Kidney (tissue), 14 donors: ENCODE data around the gene ALPP. TPM values are rescaled to one million over a fixed set of nuclear protein-coding genes. Genes with fewer than 3 reads are reported as not detected.
A peak's percentile ranks its signal among the peaks of the same experiment; 100 is the strongest.
"Not testable (repeated sequence)": the region's sequence is repeated elsewhere in the genome, so short reads cannot be mapped to it uniquely, and the experiment has no call there.

Experiments used
- DNase-seq, 5 donors: peaks; one replicate each; pipeline ENCODE4 v3.0.0-alpha.2; 2013 to 2020
- FAIRE-seq: peaks from 2 replicates; lab custom pipeline; 2012; peaks lifted over from hg19 to GRCh38; lab: Jason Lieb, UNC
- H3K27ac ChIP-seq, 2 donors: one replicate each; pipeline ENCODE4 v1.7.0; 2013; ENCODE audit warnings: low read depth in 2 of 2, low read length in 2 of 2, inconsistent platforms in 1 of 2
- H3K27me3 ChIP-seq: one replicate; pipeline ENCODE4 v1.7.1; 2013; ENCODE audit warnings: low read length, inconsistent platforms; ENCODE audit not compliant: control insufficient read depth, insufficient read depth
- H3K36me3 ChIP-seq, 3 donors: one replicate each; pipeline versions ENCODE4 v1.7.0 to v1.7.1; 2013; ENCODE audit warnings: low read length in 3 of 3, control low read depth in 1 of 3, inconsistent platforms in 1 of 3; ENCODE audit not compliant: insufficient read depth in 3 of 3, control insufficient read depth in 2 of 3
- H3K4me1 ChIP-seq, 3 donors: one replicate each; pipeline versions ENCODE4 v1.7.0 to v1.7.1; 2013; ENCODE audit warnings: low read length in 3 of 3, inconsistent platforms in 1 of 3, low read depth in 1 of 3; ENCODE audit not compliant: control insufficient read depth in 2 of 3, insufficient read depth in 2 of 3
- H3K4me3 ChIP-seq, 3 donors: one replicate each; pipeline versions ENCODE4 v1.7.0 to v1.8.1; 2013; ENCODE audit warnings: low read length in 3 of 3, control low read depth in 1 of 3, inconsistent platforms in 1 of 3
- H3K9ac ChIP-seq, 3 donors: one replicate each; pipeline versions ENCODE4 v1.7.0 to v1.7.1; 2013; ENCODE audit warnings: low read length in 3 of 3, control low read depth in 1 of 3, inconsistent platforms in 1 of 3
- H3K9me3 ChIP-seq, 3 donors: one replicate each; pipeline versions ENCODE4 v1.7.0 to v1.7.1; 2013; ENCODE audit warnings: low read length in 3 of 3, control low read depth in 1 of 3, inconsistent platforms in 1 of 3; ENCODE audit not compliant: control insufficient read depth in 2 of 3, insufficient read depth in 1 of 3
- intact Hi-C: fragments of 100-400 bp; cut with DNase I; formaldehyde crosslinking; loops from one replicate; pipeline ENCODE4 v1.11.1; 2022
- polyA plus RNA-seq: library from polyadenylated mRNA; stranded (reverse); fragments of 350-450 nt; fragmentation: Illumina TruSeq; extraction: RNeasy Lipid Tissue Mini Kit (QIAGEN cat#74804); gene quantifications from one replicate; pipeline ENCODE4 v1.2.3, GENCODE V29; 2014; ENCODE audit warnings: low read depth, low replicate concordance; ENCODE audit not compliant: insufficient read depth
- total RNA-seq: library from RNA; stranded (reverse); fragmentation: NEBNext Ultra II Directional; extraction: Animal tissue kit (Norgen Biotek cat#: 25700); gene quantifications from one replicate; pipeline ENCODE4 v1.2.1, GENCODE V29; 2021
- TF ChIP-seq, protein P1 (sequence below): IDR thresholded peaks from 3 replicates; pipeline ENCODE4 v1.5.1; 2012; ENCODE audit warnings: mild to moderate bottlenecking, moderate library complexity, borderline replicate concordance; ENCODE audit not compliant: insufficient read depth; ENCODE audit errors: extremely low read depth
- donor health status: control.
- donor health status: control.
- donor health status: control.
- donor health status: control.
- donor health status: control.
- donor health status: DM: yes; HTN: yes; CAD: no.
- donor health status: Normal renal cell carcinoma (clear cell type).

Gene ALPP
- total and polyA plus RNA-seq, 2 donors from 2014 or later, result not detected

GRCh38 chr2:232377319-232377718 lies 1.2 kb upstream of the ALPP start:
- Histone ChIP-seq H3K9me3 (no peaks in the 10 kb centered on the region), H3K27ac (no peak overlapping the region), H3K36me3 (no peaks in the 10 kb centered on the region), H3K27me3 (peaks cover 3% of the 10 kb centered on the region), H3K9ac (no peak overlapping the region), H3K4me1 (no peaks in the 10 kb centered on the region), H3K4me3 (no peak overlapping the region)
- DNase-seq (no peak), FAIRE-seq (no peak)
- TF ChIP-seq, protein P1, sequence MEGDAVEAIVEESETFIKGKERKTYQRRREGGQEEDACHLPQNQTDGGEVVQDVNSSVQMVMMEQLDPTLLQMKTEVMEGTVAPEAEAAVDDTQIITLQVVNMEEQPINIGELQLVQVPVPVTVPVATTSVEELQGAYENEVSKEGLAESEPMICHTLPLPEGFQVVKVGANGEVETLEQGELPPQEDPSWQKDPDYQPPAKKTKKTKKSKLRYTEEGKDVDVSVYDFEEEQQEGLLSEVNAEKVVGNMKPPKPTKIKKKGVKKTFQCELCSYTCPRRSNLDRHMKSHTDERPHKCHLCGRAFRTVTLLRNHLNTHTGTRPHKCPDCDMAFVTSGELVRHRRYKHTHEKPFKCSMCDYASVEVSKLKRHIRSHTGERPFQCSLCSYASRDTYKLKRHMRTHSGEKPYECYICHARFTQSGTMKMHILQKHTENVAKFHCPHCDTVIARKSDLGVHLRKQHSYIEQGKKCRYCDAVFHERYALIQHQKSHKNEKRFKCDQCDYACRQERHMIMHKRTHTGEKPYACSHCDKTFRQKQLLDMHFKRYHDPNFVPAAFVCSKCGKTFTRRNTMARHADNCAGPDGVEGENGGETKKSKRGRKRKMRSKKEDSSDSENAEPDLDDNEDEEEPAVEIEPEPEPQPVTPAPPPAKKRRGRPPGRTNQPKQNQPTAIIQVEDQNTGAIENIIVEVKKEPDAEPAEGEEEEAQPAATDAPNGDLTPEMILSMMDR, result no peak
- intact Hi-C loops, result no loop called here

DNA sequence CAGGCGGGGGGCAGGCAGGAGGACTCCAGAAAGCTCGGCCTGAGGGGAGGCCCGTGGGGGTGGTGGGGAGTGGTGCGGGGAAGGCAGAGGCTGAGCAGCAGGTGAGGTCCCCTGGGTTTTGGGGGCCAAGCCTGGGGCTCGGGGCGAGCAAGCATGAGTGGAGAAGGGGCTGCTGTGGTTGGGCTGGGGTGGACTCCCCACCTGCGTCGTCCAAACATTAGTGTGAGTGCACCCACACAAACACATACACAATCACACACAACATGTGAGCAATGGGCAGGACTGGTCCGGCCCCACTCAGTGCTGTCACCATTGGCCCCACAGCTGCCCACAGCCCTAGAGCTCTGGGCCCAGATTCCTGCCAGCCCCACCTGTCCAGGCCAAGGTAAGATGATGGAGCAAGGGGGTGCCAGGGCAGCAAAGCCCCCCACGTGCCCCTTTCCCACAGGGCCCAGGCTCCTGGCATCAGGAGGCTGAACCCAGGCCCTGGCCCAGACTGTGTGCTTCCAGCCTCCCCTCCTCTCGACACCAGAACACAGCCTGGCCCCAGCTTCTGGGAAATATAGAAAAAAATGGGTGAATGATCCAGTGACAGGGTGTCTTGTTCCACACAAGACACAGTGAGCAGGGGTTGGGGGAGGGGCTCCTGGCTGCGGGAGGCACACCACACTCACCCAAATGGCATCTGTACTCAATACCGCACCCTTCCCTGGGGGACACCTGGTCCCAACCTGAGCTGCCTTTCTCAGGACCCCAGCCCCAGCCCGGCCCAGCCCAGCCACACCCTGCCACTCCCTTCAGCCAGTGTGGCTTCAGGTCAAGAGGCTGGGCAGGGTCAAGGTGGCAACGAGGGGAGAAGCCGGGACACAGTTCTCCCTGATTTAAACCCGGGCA lies 463 bp upstream of the ALPP start:
- H3K4me3 ChIP-seq, result no peak overlapping the region
- peaks cover 7% of the 10 kb centered on the region for H3K27me3 ChIP-seq
- no peak overlapping the region for H3K9ac ChIP-seq
- no peak overlapping the region for H3K27ac ChIP-seq
- no peaks in the 10 kb centered on the region for H3K36me3 ChIP-seq
- H3K9me3 ChIP-seq, result no peaks in the 10 kb centered on the region
- no peak for FAIRE-seq
- no peaks in the 10 kb centered on the region for H3K4me1 ChIP-seq
- DNase-seq, result no peak
- TF ChIP-seq, protein P1, result no peak
- intact Hi-C loops, result no loop called here

DNA sequence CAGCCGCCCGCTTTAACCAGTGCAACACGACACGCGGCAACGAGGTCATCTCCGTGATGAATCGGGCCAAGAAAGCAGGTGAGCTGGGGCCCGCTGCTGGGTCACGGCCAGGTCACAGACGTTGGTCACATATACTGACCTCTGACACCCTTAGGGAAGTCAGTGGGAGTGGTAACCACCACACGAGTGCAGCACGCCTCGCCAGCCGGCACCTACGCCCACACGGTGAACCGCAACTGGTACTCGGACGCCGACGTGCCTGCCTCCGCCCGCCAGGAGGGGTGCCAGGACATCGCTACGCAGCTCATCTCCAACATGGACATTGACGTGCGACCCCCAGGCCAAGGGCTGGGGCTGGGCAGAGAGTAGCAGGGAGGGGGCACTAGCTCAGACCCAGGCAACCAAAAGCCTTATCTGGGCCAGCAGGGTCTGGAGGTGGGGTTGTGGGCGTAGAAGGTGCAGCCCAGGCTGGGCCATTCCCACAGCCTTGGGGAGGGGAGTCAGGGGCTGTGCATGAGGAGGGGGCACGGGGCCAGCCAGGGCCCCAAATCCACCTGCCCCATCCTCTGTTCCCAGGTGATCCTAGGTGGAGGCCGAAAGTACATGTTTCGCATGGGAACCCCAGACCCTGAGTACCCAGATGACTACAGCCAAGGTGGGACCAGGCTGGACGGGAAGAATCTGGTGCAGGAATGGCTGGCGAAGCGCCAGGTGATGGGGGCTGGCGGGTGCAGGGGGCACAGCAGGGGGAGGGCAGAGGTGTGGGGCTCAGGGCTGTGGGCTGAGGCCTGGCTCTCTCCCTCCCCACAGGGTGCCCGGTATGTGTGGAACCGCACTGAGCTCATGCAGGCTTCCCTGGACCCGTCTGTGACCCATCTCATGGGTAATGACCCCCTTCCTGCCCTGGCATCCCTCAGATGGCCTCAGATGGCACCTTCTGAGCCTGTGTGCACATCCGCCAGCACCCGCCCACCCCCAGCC lies 1.3 kb downstream of the ALPP start:
- FAIRE-seq, H3K4me1 ChIP-seq, H3K9me3 ChIP-seq, DNase-seq, H3K9ac ChIP-seq, intact Hi-C loops, H3K4me3 ChIP-seq, H3K27ac ChIP-seq, H3K36me3 ChIP-seq: not testable (repeated sequence)
- H3K27me3 ChIP-seq, result peaks cover 11% of the 10 kb centered on the region

DNA sequence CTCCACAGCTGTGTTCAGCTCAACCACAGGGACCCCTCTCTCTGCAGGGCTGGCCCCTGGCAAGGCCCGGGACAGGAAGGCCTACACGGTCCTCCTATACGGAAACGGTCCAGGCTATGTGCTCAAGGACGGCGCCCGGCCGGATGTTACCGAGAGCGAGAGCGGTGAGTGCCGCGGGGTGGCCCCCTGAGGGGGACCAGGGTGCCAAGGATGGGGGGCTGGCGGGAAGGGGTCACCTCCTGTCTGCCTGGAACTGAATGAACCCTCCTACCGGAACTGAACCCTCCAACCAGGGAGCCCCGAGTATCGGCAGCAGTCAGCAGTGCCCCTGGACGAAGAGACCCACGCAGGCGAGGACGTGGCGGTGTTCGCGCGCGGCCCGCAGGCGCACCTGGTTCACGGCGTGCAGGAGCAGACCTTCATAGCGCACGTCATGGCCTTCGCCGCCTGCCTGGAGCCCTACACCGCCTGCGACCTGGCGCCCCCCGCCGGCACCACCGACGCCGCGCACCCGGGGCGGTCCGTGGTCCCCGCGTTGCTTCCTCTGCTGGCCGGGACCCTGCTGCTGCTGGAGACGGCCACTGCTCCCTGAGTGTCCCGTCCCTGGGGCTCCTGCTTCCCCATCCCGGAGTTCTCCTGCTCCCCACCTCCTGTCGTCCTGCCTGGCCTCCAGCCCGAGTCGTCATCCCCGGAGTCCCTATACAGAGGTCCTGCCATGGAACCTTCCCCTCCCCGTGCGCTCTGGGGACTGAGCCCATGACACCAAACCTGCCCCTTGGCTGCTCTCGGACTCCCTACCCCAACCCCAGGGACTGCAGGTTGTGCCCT lies 2.9 kb downstream of the ALPP start:
- DNase-seq, result peak in 1 of 5 donors; percentile 18
- FAIRE-seq, H3K4me1 ChIP-seq, H3K4me3 ChIP-seq, H3K9me3 ChIP-seq, H3K9ac ChIP-seq, H3K36me3 ChIP-seq, intact Hi-C loops, H3K27ac ChIP-seq: not testable (repeated sequence)
- H3K27me3 ChIP-seq, result peaks cover 24% of the 10 kb centered on the region
